ENCODE data around the gene FAAP20. TPM values are rescaled to one million over a fixed set of nuclear protein-coding genes. Genes with fewer than 3 reads are reported as not detected.

The FAAP20 gene
- total RNA-seq, 1 experiment from 2014 or later: 114 TPM

DNA sequence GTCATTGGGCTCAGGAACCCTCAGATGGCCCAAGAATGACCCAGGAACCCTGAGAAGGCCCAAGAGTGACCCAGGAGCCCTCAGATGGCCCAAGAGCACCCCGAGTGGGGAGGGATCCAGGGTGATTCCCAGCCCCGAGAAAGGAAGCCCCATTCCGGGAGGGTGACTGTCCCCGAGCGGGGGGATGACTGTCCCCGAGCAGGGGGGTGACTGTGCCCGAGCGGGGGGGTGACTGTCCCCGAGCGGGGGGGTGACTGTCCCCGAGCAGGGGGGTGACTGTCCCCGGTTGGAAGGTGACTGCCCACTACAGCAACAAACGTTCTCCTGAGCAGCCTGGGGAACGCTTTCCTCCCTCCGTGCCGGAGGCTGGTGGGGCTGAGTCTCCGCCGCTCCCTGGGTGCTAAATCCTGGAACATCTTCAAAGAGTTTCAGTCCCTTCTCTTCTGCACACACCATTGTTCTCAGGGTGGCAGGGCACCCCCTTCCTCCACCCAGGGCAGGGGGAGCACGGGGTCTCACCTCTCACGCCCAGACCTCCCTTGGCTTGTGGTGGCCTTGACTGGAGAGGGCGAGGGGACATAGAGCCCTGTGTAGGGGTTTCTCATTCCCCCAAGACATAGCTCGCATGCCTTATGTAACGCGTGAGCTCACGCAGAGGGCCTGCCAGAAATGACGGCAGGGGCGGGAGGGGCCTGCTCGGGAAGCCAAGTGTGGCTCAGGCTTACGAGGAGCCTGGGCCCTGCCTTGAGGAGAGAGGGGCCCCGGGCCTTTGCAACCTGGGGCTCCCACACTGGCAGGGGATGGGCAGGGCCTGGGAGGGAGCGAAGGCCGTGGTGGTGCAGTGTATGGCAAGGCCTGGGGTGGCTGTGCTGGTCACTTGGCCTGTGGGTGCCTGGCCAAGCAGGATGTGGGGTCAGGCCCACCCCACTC is 19.3 kb upstream of the FAAP20 start:
- H3F3A ChIP-seq (ENCODE audit: low read length, unreplicated experiment): no peaks in the 10 kb centered on the region

DNA sequence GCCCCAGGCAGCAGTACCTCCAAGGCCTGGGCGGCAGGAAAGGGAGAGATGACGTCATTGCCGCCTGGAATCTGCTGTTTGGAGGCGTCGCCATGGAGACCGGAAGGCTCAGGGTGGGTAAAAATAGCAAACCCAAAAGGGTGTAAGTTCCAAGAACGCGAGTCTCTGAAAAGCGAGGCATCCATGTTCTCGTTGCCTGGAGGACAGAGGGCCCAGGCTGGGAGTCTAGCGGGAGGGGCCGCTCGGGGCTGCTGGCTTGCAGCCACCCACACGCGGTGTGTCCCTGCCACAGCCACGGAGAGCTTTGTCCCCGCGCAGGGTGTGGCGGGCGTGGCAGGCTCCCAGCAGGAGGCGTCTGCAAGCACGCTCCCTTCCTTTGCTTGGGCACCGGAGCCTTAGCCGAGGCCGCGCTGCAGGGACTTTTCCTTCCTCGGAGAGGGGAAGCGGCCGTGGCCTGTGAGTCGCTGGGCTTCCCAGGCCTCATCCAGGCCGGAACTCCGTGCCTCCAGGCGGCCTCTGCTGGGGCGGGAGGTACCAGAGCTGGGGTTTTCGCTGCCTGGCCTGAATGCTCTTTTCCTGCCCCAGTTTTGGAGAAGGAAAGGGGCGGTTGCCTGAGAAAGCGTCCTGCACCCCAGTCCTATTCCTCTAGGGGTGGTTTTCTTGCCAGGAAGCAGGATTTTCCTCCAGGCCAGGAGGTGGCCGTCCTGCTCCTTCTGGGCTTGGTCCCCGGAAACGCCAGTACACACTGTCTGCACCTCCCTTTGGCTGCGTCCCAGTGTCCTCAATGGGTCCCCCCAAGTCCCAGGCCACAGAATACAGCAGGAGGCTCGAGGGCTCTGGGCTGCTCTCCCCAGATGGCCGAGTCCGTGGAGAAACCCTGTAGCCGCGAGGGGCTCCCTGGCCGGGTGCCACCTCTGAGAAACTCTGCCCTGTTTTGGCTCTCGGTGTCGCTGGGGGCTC is 18.2 kb upstream of the FAAP20 start:
- TF ChIP-seq EZH2phosphoT487 (IDR thresholded peaks at IDR 0.05; ENCODE audit: borderline replicate concordance, low read length) (peak; percentile 80), EZH2 (IDR thresholded peaks at IDR 0.05; ENCODE audit: low read length, unreplicated experiment) (no peak), CTCF (conservative IDR thresholded peaks at IDR 0.05; ENCODE audit: low read depth, low read length) (peak; percentile 58)
- Histone ChIP-seq H3K9ac (ENCODE audit: low read length) (peak overlapping the region; percentile 80), H2AFZ (ENCODE audit: low read length) (peak overlapping the region; percentile 76), H4K20me1 (ENCODE audit: low read length) (no peaks in the 10 kb centered on the region), H3K9me3 (ENCODE audit: low read length) (no peaks in the 10 kb centered on the region), H3K27ac (ENCODE audit: low read length) (peak overlapping the region; percentile 86), H3K4me3 (ENCODE audit: low read length) (peak overlapping the region; percentile 51), H3K9me2 (replicated peaks; ENCODE audit: low read length) (no peaks in the 10 kb centered on the region), H3K79me2 (ENCODE audit: low read length) (no peaks in the 10 kb centered on the region), H3K4me2 (ENCODE audit: low read length) (peak overlapping the region; percentile 74), H3F3A (ENCODE audit: low read length, unreplicated experiment) (no peaks in the 10 kb centered on the region), H3K36me3 (ENCODE audit: low read depth, low read length) (no peaks in the 10 kb centered on the region), H3K27me3 (ENCODE audit: low read length) (no peaks in the 10 kb centered on the region), H3K4me1 (ENCODE audit: insufficient read depth, low read length) (peaks cover 39% of the 10 kb centered on the region)
- DNase-seq (peak; percentile 94), ATAC-seq (peak; percentile 51)
- CTCF ChIA-PET: interaction anchor here (0.6 to 1.3 kb wide), 3 partner anchors 18 to 169 kb away, joined by 5 to 8 read pairs (median 5); partner anchors contain the start of gene FAAP20
- intact Hi-C loops (cut with micrococcal nuclease): loop anchor here (1.0 to 5.0 kb wide), 2 partner anchors 14 to 169 kb away; no protein-coding TSS in a partner anchor
- POLR2A ChIA-PET (ENCODE audit: unreplicated experiment): no interaction called here
- BruUV-seq (replicated peaks): TSS peak; percentile 79

More for the DNA sequence above, 19.3 kb upstream of the FAAP20 start:
- H3K36me3 ChIP-seq (ENCODE audit: low read depth, low read length): no peaks in the 10 kb centered on the region
- H3K4me1 ChIP-seq (ENCODE audit: insufficient read depth, low read length): peaks cover 31% of the 10 kb centered on the region
- no peaks in the 10 kb centered on the region for H3K9me2 ChIP-seq (replicated peaks; ENCODE audit: low read length)
- peak overlapping the region; percentile 51; the same call in 1 of the 2 replicates for H3K4me3 ChIP-seq (ENCODE audit: low read length)
- intact Hi-C loops (cut with micrococcal nuclease): loop anchor here (5.0 kb wide), 1 partner anchor 168 kb away; no protein-coding TSS in a partner anchor
- ATAC-seq (no peak), DNase-seq (no peak)
- ChIA-PET CTCF (no interaction called here), POLR2A (ENCODE audit: unreplicated experiment) (no interaction called here)
- peak overlapping the region; percentile 80 for H3K9ac ChIP-seq (ENCODE audit: low read length)
- H2AFZ ChIP-seq (ENCODE audit: low read length): peak overlapping the region; percentile 76; the same call in 1 of the 2 replicates
- BruUV-seq (replicated peaks): no TSS peak
- H3K27ac ChIP-seq (ENCODE audit: low read length): peak overlapping the region; percentile 86
- TF ChIP-seq EZH2 (IDR thresholded peaks at IDR 0.05; ENCODE audit: low read length, unreplicated experiment): no peak
- TF ChIP-seq EZH2phosphoT487 (IDR thresholded peaks at IDR 0.05; ENCODE audit: borderline replicate concordance, low read length): no peak
- no peak for TF ChIP-seq CTCF (conservative IDR thresholded peaks at IDR 0.05; ENCODE audit: low read depth, low read length)
- no peaks in the 10 kb centered on the region for H4K20me1 ChIP-seq (ENCODE audit: low read length)
- H3K27me3 ChIP-seq (ENCODE audit: low read length): no peaks in the 10 kb centered on the region
- no peaks in the 10 kb centered on the region for H3K79me2 ChIP-seq (ENCODE audit: low read length)
- peak overlapping the region; percentile 74 for H3K4me2 ChIP-seq (ENCODE audit: low read length)
- H3K9me3 ChIP-seq (ENCODE audit: low read length): no peaks in the 10 kb centered on the region

Measured in PC-3 (cell line).